IMR-90 (cell line): ENCODE measurements around the gene RASSF9. TPM values are rescaled to one million over a fixed set of nuclear protein-coding genes. Genes with fewer than 3 reads are reported as not detected.
A peak's percentile ranks its signal among the peaks of the same experiment; 100 is the strongest.

ENCODE experiments used
- ATAC-seq: fragments of 200-7000 bp; cut with Tn5 transposase; 2 replicates; pipeline ENCODE4 v1.9.1; 2020; ENCODE audit warnings: low read depth, mild to moderate bottlenecking, moderate library complexity
- Bru-seq: library from RNA; stranded (reverse); fragments of 400-500 nt; gene quantifications from one replicate; lab custom pipeline; 2021; lab: Mats Ljungman, UMichigan
- BruChase-seq, 2 experiments: library from RNA; stranded (reverse); fragments of 400-500 nt; gene quantifications; one replicate each; lab custom pipeline; 2021; lab: Mats Ljungman, UMichigan
- BruUV-seq: library from RNA; stranded (reverse); fragments of 400-500 nt; replicated peaks from 2 replicates; lab custom pipeline; 2021; lab: Mats Ljungman, UMichigan
- CTCF ChIA-PET: fragments of 300-600 bp; formaldehyde crosslinking; extraction: SDS; loops from one replicate; lab custom pipeline; 2021; ENCODE audit warnings: antibody characterized with exemption; lab: Yijun Ruan, JAX
- POLR2A ChIA-PET: fragments of 300-600 bp; sonication (Branson Sonifier 250); formaldehyde crosslinking; loops from one replicate; lab custom pipeline; 2022; ENCODE audit warnings: antibody characterized with exemption; ENCODE audit not compliant: unreplicated experiment; lab: Charles Lee
- DNase-seq: peaks from one replicate; pipeline ENCODE4 v3.0.0; 2013
- H2AFZ ChIP-seq: replicated peaks from 2 replicates; pipeline ENCODE3; 2013; ENCODE audit warnings: low read length, mild to moderate bottlenecking; ENCODE audit not compliant: poor library complexity
- H2AK5ac ChIP-seq: 2 replicates; pipeline ENCODE4 v1.6.1; 2013; ENCODE audit warnings: low read depth, low read length, inconsistent platforms
- H2AK9ac ChIP-seq: replicated peaks from 2 replicates; pipeline ENCODE3; 2013; ENCODE audit warnings: mild to moderate bottlenecking, low read depth, low read length, moderate library complexity; ENCODE audit not compliant: poor library complexity
- H2BK120ac ChIP-seq: 2 replicates; pipeline ENCODE4 v1.6.1; 2013; ENCODE audit warnings: low read depth, low read length, inconsistent platforms
- H2BK15ac ChIP-seq: 3 replicates; pipeline ENCODE4 v1.6.1; 2013; ENCODE audit warnings: low read depth, low read length, inconsistent platforms
- H2BK20ac ChIP-seq: 2 replicates; pipeline ENCODE4 v1.6.1; 2013; ENCODE audit warnings: low read depth, mild to moderate bottlenecking, inconsistent platforms, low read length, moderate library complexity
- H2BK5ac ChIP-seq: 2 replicates; pipeline ENCODE4 v1.6.1; 2013; ENCODE audit warnings: mild to moderate bottlenecking, low read depth, low read length, inconsistent platforms; ENCODE audit not compliant: poor library complexity, severe bottlenecking
- H3K14ac ChIP-seq: replicated peaks from 2 replicates; pipeline ENCODE4 v1.6.1; 2013; ENCODE audit warnings: low read depth, low read length, inconsistent platforms
- H3K18ac ChIP-seq: 2 replicates; pipeline ENCODE4 v1.6.1; 2013; ENCODE audit warnings: low read depth, low read length, control low read depth
- H3K23ac ChIP-seq: 2 replicates; pipeline ENCODE4 v1.6.1; 2013; ENCODE audit warnings: low read depth, low read length, inconsistent platforms
- H3K27ac ChIP-seq: 2 replicates; pipeline ENCODE4 v1.5.1; 2013; ENCODE audit warnings: mild to moderate bottlenecking, control low read depth, low read length; ENCODE audit not compliant: insufficient read depth
- H3K27me3 ChIP-seq: 2 replicates; pipeline ENCODE4 v1.6.1; 2013; ENCODE audit warnings: low read length; ENCODE audit not compliant: control insufficient read depth, insufficient read depth
- H3K36me3 ChIP-seq: 2 replicates; pipeline ENCODE4 v1.6.1; 2013; ENCODE audit warnings: low read length, mixed read lengths; ENCODE audit not compliant: control insufficient read depth, insufficient read depth
- H3K4ac ChIP-seq: 2 replicates; pipeline ENCODE4 v1.6.1; 2013; ENCODE audit warnings: low read depth, low read length, inconsistent platforms
- H3K4me1 ChIP-seq: 2 replicates; pipeline ENCODE4 v1.6.1; 2013; ENCODE audit warnings: low read length, mixed read lengths; ENCODE audit not compliant: control insufficient read depth, insufficient read depth
- H3K4me2 ChIP-seq: 2 replicates; pipeline ENCODE4 v1.6.1; 2013; ENCODE audit warnings: low read depth, mild to moderate bottlenecking, control low read depth, low read length, moderate library complexity
- H3K4me3 ChIP-seq: 2 replicates; pipeline ENCODE4 v1.5.1; 2013; ENCODE audit warnings: low read depth, mild to moderate bottlenecking, control low read depth, low read length, moderate library complexity; ENCODE audit not compliant: insufficient read depth
- H3K56ac ChIP-seq: 2 replicates; pipeline ENCODE4 v1.6.1; 2013; ENCODE audit warnings: low read length, inconsistent platforms; ENCODE audit not compliant: insufficient read depth; ENCODE audit errors: extremely low read depth
- H3K79me1 ChIP-seq, 2 experiments: 2 replicates each; pipeline ENCODE4 v1.6.1; 2013; ENCODE audit warnings: low read length in 2 of 2, inconsistent platforms in 1 of 2, low read depth in 1 of 2
- H3K9ac ChIP-seq: 2 replicates; pipeline ENCODE4 v1.6.1; 2013; ENCODE audit warnings: low read depth, low read length, control low read depth
- H3K9me1 ChIP-seq: 2 replicates; pipeline ENCODE4 v1.6.1; 2013; ENCODE audit warnings: low read length, inconsistent platforms; ENCODE audit not compliant: insufficient read depth
- H3K9me3 ChIP-seq: 2 replicates; pipeline ENCODE4 v1.6.1; 2013; ENCODE audit warnings: low read length; ENCODE audit not compliant: control insufficient read depth, insufficient read depth
- H4K20me1 ChIP-seq: 2 replicates; pipeline ENCODE4 v1.6.1; 2013; ENCODE audit warnings: low read length, inconsistent platforms; ENCODE audit not compliant: insufficient read depth
- H4K5ac ChIP-seq: 2 replicates; pipeline ENCODE4 v1.6.1; 2013; ENCODE audit warnings: mild to moderate bottlenecking, low read depth, low read length, control low read depth
- H4K8ac ChIP-seq, 2 experiments: 2 replicates each; pipeline ENCODE4 v1.6.1; 2013; ENCODE audit warnings: low read depth in 2 of 2, low read length in 2 of 2, control low read depth in 1 of 2, inconsistent platforms in 1 of 2
- H4K91ac ChIP-seq: 2 replicates; pipeline ENCODE4 v1.6.1; 2013; ENCODE audit warnings: low read depth, low read length, inconsistent platforms; ENCODE audit not compliant: insufficient read depth
- CEBPB ChIP-seq: IDR thresholded peaks from 2 replicates; pipeline ENCODE4 v1.6.1; 2012; ENCODE audit warnings: low read depth, low read length, improper control_type of control experiment
- CHD1 ChIP-seq: IDR thresholded peaks from 2 replicates; pipeline ENCODE4 v1.6.1; 2012; ENCODE audit warnings: low read depth, low read length, improper control_type of control experiment
- WGBS, 2 experiments: methylation state at CpG; one replicate each; pipeline versions ENCODE4 v1.1.5 to v1.1.7; 2013; ENCODE audit warnings: missing lambda C conversion rate in 2 of 2; ENCODE audit not compliant: insufficient read length in 1 of 2; ENCODE audit errors: extremely low coverage in 2 of 2; 5-methylcytosine and 5-hydroxymethylcytosine counted together
- dilution Hi-C: fragments of 300-500 bp; cut with HindIII; formaldehyde crosslinking; loops from one replicate; pipeline ENCODE4 v1.14.3; 2018; ENCODE audit warnings: low sequenced_read_pairs; ENCODE audit not compliant: unreplicated experiment
- in situ Hi-C: fragments of 300-500 bp; cut with MboI; formaldehyde crosslinking; loops from 3 replicates; pipeline ENCODE4 v1.14.3; 2019; ENCODE audit warnings: low sequenced_read_pairs, inconsistent platforms, mixed read lengths
- intact Hi-C: fragments of 100-400 bp; cut with micrococcal nuclease; formaldehyde crosslinking; loops from 2 replicates; pipeline ENCODE4 v1.10.0; 2022
- long read RNA-seq: library from polyadenylated mRNA; unstranded; transcript quantifications from one replicate; pipeline ENCODE4 v2.0.0, GENCODE V29; 2021; ENCODE audit not compliant: unreplicated experiment
- polyA plus RNA-seq, 3 experiments: library from polyadenylated mRNA; depleted of rRNA; stranded (reverse); fragments of >200 nt; gene quantifications; 2 replicates each; pipeline ENCODE4 v1.2.3, GENCODE V29; 2012; ENCODE audit warnings: low replicate concordance in 1 of 3
- total RNA-seq: library from RNA; depleted of rRNA; stranded (reverse); fragments of >200 nt; gene quantifications from 2 replicates; pipeline ENCODE4 v1.2.3, GENCODE V29; 2012; rRNA removed

RASSF9 gene
- total RNA-seq (0.18 and 0.28 TPM in 2 replicates), polyA plus RNA-seq (2012; rRNA removed) (0.07 and 0.09 TPM in 2 replicates), Bru-seq, nascent RNA (percentile 11 among the genes with signal in this experiment), BruChase-seq, experiment 1, labeled RNA remaining after a 6-hour chase (not detected), BruChase-seq, experiment 2, labeled RNA remaining after a 2-hour chase (percentile 7 among the genes with signal in this experiment)
- polyA plus RNA-seq (2012; cell fraction: cytosol; rRNA removed), result 0.02 and 0.03 TPM in 2 replicates
- 0.01 and 0.05 TPM in 2 replicates for polyA plus RNA-seq (2012; cell fraction: nucleus; rRNA removed; ENCODE audit: low replicate concordance)
- long read RNA-seq, result 0 reads

DNA sequence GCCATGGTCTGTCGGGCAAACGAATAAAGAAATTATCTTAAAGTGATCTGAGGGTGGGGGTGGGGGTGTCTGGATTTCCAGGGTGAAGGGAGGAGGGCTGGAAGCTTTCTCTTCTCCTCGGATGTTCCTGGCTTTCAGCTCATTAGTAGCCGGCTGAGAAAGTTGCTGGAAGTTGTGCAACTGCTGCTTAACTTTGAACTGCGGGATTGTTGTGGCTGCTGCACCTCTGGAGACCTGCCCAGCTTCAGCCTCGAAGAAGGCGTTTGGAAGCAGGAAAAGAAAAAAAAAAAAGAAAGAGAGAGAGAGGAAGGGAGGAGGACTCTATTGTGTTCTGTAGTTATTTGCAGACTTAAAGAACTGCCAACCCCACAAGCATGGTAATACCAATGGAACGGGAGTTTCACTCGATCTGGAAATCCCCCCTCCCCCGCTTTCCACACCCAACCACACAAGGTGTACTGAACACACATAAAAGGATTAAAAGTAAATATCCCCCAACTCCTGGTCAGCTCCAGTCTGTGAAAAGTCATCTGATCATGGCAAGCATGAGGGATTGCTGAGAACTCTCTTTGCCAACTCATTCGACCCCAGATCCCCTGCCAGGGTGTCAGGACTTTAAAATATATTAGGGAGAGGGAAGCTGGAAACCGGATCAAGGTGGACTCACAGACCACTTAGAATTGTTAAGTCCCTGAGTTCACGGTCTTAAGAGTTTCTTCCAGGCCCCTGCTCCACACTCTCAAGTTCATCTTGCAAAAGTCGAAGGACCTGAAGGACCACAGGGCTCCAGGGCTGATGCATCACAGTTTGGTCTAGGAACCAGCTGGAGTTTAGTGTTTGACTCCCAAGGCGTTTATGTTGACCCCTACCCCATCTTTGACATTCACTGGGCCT lies at the start of gene RASSF9:
RASSF9 (minus strand) TSS at position 213 of the 894 bp plus-strand sequence; CDS start at position 5, 208 bp downstream.
- intact Hi-C loops (no loop called here), in situ Hi-C loops (no loop called here), dilution Hi-C loops (no loop called here)
- Histone ChIP-seq H2BK120ac (no peak within 1 kb of the TSS), H3K4me3 (no peak within 1 kb of the TSS), H4K20me1 (no peaks in the 10 kb centered on the region), H3K27ac (no peak within 1 kb of the TSS), H3K56ac (no peak within 1 kb of the TSS), H2AK5ac (no peak within 1 kb of the TSS), H3K27me3 (no peaks in the 10 kb centered on the region), H2BK15ac (no peak within 1 kb of the TSS), H3K4me1 (no peaks in the 10 kb centered on the region), H4K8ac (no peak within 1 kb of the TSS), H3K14ac (no peak within 1 kb of the TSS), H2BK20ac (no peak within 1 kb of the TSS), H2AFZ (peak within 1 kb of the TSS; percentile 79), H3K79me1 (no peaks in the 10 kb centered on the region), H3K9me1 (no peaks in the 10 kb centered on the region), H3K9me3 (no peaks in the 10 kb centered on the region), H2BK5ac (no peak within 1 kb of the TSS), H4K5ac (no peak within 1 kb of the TSS), H3K9ac (no peak within 1 kb of the TSS), H2AK9ac (no peak within 1 kb of the TSS), H3K23ac (no peak within 1 kb of the TSS), H4K91ac (no peak within 1 kb of the TSS), H3K18ac (no peak within 1 kb of the TSS), H3K36me3 (no peaks in the 10 kb centered on the region), H3K4ac (no peak within 1 kb of the TSS), H3K4me2 (peak within 1 kb of the TSS; percentile 20; the same call in 1 of the 2 replicates)
- ChIA-PET CTCF (no interaction called here), POLR2A (no interaction called here)
- TF ChIP-seq CHD1, result no peak
- TF ChIP-seq CEBPB, result peak; percentile 64
- WGBS, 2 experiments, result 10% methylated on average over 2 of the region's 15 CpGs; no CpG with 5 or more reads in 1 of the 2 experiments
- peak; percentile 43 for DNase-seq
- BruUV-seq, result no TSS peak
- ATAC-seq, result peak; percentile 44; the same call in 1 of the 2 replicates
